ENCODE data around the gene C3orf20. TPM values are rescaled to one million over a fixed set of nuclear protein-coding genes. Genes with fewer than 3 reads are reported as not detected.

The C3orf20 gene
- total RNA-seq, 1 experiment from 2014 or later: not detected

- Histone ChIP-seq H3K79me2 (ENCODE audit: low read length) (no peaks in the 10 kb centered on the region), H2AFZ (ENCODE audit: low read length) (no peak overlapping the region), H3K4me2 (ENCODE audit: low read depth, low read length, poor library complexity, severe bottlenecking) (no peak overlapping the region), H3K27me3 (ENCODE audit: low read length) (no peaks in the 10 kb centered on the region), H3K27ac (ENCODE audit: low read length) (no peak overlapping the region), H3K4me3 (ENCODE audit: low read length) (no peak overlapping the region), H4K20me1 (ENCODE audit: insufficient read depth, low read depth, low read length) (no peaks in the 10 kb centered on the region), H3K9ac (ENCODE audit: low read length) (no peak overlapping the region), H3K9me2 (replicated peaks; ENCODE audit: insufficient read depth, low read length) (no peaks in the 10 kb centered on the region), H3K36me3 (ENCODE audit: insufficient read depth, low read length) (no peaks in the 10 kb centered on the region), H3K4me1 (ENCODE audit: low read length) (no peaks in the 10 kb centered on the region), H3K9me3 (ENCODE audit: low read length) (no peaks in the 10 kb centered on the region)
- DNase-seq: no peak
Measured at GRCh38 chr3:14758297-14758696, 83.4 kb downstream of the C3orf20 start.

- Histone ChIP-seq H3K4me2 (ENCODE audit: low read depth, low read length, poor library complexity, severe bottlenecking) (no peak overlapping the region), H3K27ac (ENCODE audit: low read length) (no peak overlapping the region), H4K20me1 (ENCODE audit: insufficient read depth, low read depth, low read length) (no peaks in the 10 kb centered on the region), H3K27me3 (ENCODE audit: low read length) (no peaks in the 10 kb centered on the region), H2AFZ (ENCODE audit: low read length) (no peak overlapping the region), H3K9me3 (ENCODE audit: low read length) (no peaks in the 10 kb centered on the region), H3K9me2 (replicated peaks; ENCODE audit: insufficient read depth, low read length) (no peaks in the 10 kb centered on the region), H3K9ac (ENCODE audit: low read length) (no peak overlapping the region), H3K4me3 (ENCODE audit: low read length) (no peak overlapping the region), H3K79me2 (ENCODE audit: low read length) (no peaks in the 10 kb centered on the region), H3K36me3 (ENCODE audit: insufficient read depth, low read length) (no peaks in the 10 kb centered on the region), H3K4me1 (ENCODE audit: low read length) (no peaks in the 10 kb centered on the region)
- no peak for DNase-seq
Measured at GRCh38 chr3:14758959-14759358, 84.0 kb downstream of the C3orf20 start.

GRCh38 chr3:14760185-14760584 is 85.2 kb downstream of the C3orf20 start:
- H3K79me2 ChIP-seq (ENCODE audit: low read length): no peaks in the 10 kb centered on the region
- H3K4me3 ChIP-seq (ENCODE audit: low read length): no peak overlapping the region
- H3K9me2 ChIP-seq (replicated peaks; ENCODE audit: insufficient read depth, low read length): no peaks in the 10 kb centered on the region
- H3K27me3 ChIP-seq (ENCODE audit: low read length): no peaks in the 10 kb centered on the region
- no peaks in the 10 kb centered on the region for H3K36me3 ChIP-seq (ENCODE audit: insufficient read depth, low read length)
- no peaks in the 10 kb centered on the region for H3K4me1 ChIP-seq (ENCODE audit: low read length)
- no peaks in the 10 kb centered on the region for H4K20me1 ChIP-seq (ENCODE audit: insufficient read depth, low read depth, low read length)
- H3K9me3 ChIP-seq (ENCODE audit: low read length): no peaks in the 10 kb centered on the region
- H3K4me2 ChIP-seq (ENCODE audit: low read depth, low read length, poor library complexity, severe bottlenecking): no peak overlapping the region
- H3K27ac ChIP-seq (ENCODE audit: low read length): no peak overlapping the region
- no peak overlapping the region for H3K9ac ChIP-seq (ENCODE audit: low read length)
- no peak overlapping the region for H2AFZ ChIP-seq (ENCODE audit: low read length)
- no peak for DNase-seq

- Histone ChIP-seq H3K27ac (ENCODE audit: low read length) (no peak overlapping the region), H3K9me2 (replicated peaks; ENCODE audit: insufficient read depth, low read length) (no peaks in the 10 kb centered on the region), H3K4me2 (ENCODE audit: low read depth, low read length, poor library complexity, severe bottlenecking) (no peak overlapping the region), H3K36me3 (ENCODE audit: insufficient read depth, low read length) (no peaks in the 10 kb centered on the region), H3K79me2 (ENCODE audit: low read length) (no peaks in the 10 kb centered on the region), H3K9ac (ENCODE audit: low read length) (no peak overlapping the region), H3K4me1 (ENCODE audit: low read length) (no peaks in the 10 kb centered on the region), H2AFZ (ENCODE audit: low read length) (no peak overlapping the region), H3K27me3 (ENCODE audit: low read length) (no peaks in the 10 kb centered on the region), H3K9me3 (ENCODE audit: low read length) (no peaks in the 10 kb centered on the region), H4K20me1 (ENCODE audit: insufficient read depth, low read depth, low read length) (no peaks in the 10 kb centered on the region), H3K4me3 (ENCODE audit: low read length) (no peak overlapping the region)
- no peak for DNase-seq
Measured at GRCh38 chr3:14761121-14761672, 86.3 kb downstream of the C3orf20 start.

- no peak for DNase-seq
- Histone ChIP-seq H3K4me3 (ENCODE audit: low read length) (no peak overlapping the region), H3K4me1 (ENCODE audit: low read length) (no peaks in the 10 kb centered on the region), H3K9me2 (replicated peaks; ENCODE audit: insufficient read depth, low read length) (no peaks in the 10 kb centered on the region), H3K79me2 (ENCODE audit: low read length) (no peaks in the 10 kb centered on the region), H3K9ac (ENCODE audit: low read length) (no peak overlapping the region), H4K20me1 (ENCODE audit: insufficient read depth, low read depth, low read length) (no peaks in the 10 kb centered on the region), H3K27me3 (ENCODE audit: low read length) (no peaks in the 10 kb centered on the region), H3K27ac (ENCODE audit: low read length) (no peak overlapping the region), H3K4me2 (ENCODE audit: low read depth, low read length, poor library complexity, severe bottlenecking) (no peak overlapping the region), H3K36me3 (ENCODE audit: insufficient read depth, low read length) (no peaks in the 10 kb centered on the region), H3K9me3 (ENCODE audit: low read length) (no peaks in the 10 kb centered on the region), H2AFZ (ENCODE audit: low read length) (no peak overlapping the region)
Measured at GRCh38 chr3:14761866-14762265, 86.9 kb downstream of the C3orf20 start.

- Histone ChIP-seq H3K4me3 (ENCODE audit: low read length) (no peak overlapping the region), H3K9ac (ENCODE audit: low read length) (no peak overlapping the region), H4K20me1 (ENCODE audit: insufficient read depth, low read depth, low read length) (no peaks in the 10 kb centered on the region), H3K9me3 (ENCODE audit: low read length) (no peaks in the 10 kb centered on the region), H3K4me2 (ENCODE audit: low read depth, low read length, poor library complexity, severe bottlenecking) (no peak overlapping the region), H3K4me1 (ENCODE audit: low read length) (no peaks in the 10 kb centered on the region), H3K27me3 (ENCODE audit: low read length) (no peaks in the 10 kb centered on the region), H3K9me2 (replicated peaks; ENCODE audit: insufficient read depth, low read length) (no peaks in the 10 kb centered on the region), H3K79me2 (ENCODE audit: low read length) (no peaks in the 10 kb centered on the region), H3K27ac (ENCODE audit: low read length) (no peak overlapping the region), H3K36me3 (ENCODE audit: insufficient read depth, low read length) (no peaks in the 10 kb centered on the region), H2AFZ (ENCODE audit: low read length) (no peak overlapping the region)
- DNase-seq: no peak
Measured at GRCh38 chr3:14762701-14763100, 87.8 kb downstream of the C3orf20 start.

- Histone ChIP-seq H3K27ac (ENCODE audit: low read length) (no peak overlapping the region), H3K9me2 (replicated peaks; ENCODE audit: insufficient read depth, low read length) (no peaks in the 10 kb centered on the region), H3K27me3 (ENCODE audit: low read length) (no peaks in the 10 kb centered on the region), H3K4me1 (ENCODE audit: low read length) (no peaks in the 10 kb centered on the region), H3K36me3 (ENCODE audit: insufficient read depth, low read length) (no peaks in the 10 kb centered on the region), H4K20me1 (ENCODE audit: insufficient read depth, low read depth, low read length) (no peaks in the 10 kb centered on the region), H3K79me2 (ENCODE audit: low read length) (no peaks in the 10 kb centered on the region), H3K9me3 (ENCODE audit: low read length) (no peaks in the 10 kb centered on the region), H3K9ac (ENCODE audit: low read length) (no peak overlapping the region), H3K4me2 (ENCODE audit: low read depth, low read length, poor library complexity, severe bottlenecking) (no peak overlapping the region), H2AFZ (ENCODE audit: low read length) (no peak overlapping the region), H3K4me3 (ENCODE audit: low read length) (no peak overlapping the region)
- no peak for DNase-seq
Measured at GRCh38 chr3:14764331-14765059, 89.6 kb downstream of the C3orf20 start.

GRCh38 chr3:14765060-14765400 is 90.1 kb downstream of the C3orf20 start:
- no peak overlapping the region for H3K4me2 ChIP-seq (ENCODE audit: low read depth, low read length, poor library complexity, severe bottlenecking)
- H3K27ac ChIP-seq (ENCODE audit: low read length): no peak overlapping the region
- H2AFZ ChIP-seq (ENCODE audit: low read length): no peak overlapping the region
- H3K9me3 ChIP-seq (ENCODE audit: low read length): no peaks in the 10 kb centered on the region
- no peak for DNase-seq
- H4K20me1 ChIP-seq (ENCODE audit: insufficient read depth, low read depth, low read length): no peaks in the 10 kb centered on the region
- H3K9ac ChIP-seq (ENCODE audit: low read length): no peak overlapping the region
- no peaks in the 10 kb centered on the region for H3K9me2 ChIP-seq (replicated peaks; ENCODE audit: insufficient read depth, low read length)
- no peaks in the 10 kb centered on the region for H3K36me3 ChIP-seq (ENCODE audit: insufficient read depth, low read length)
- no peaks in the 10 kb centered on the region for H3K4me1 ChIP-seq (ENCODE audit: low read length)
- no peak overlapping the region for H3K4me3 ChIP-seq (ENCODE audit: low read length)
- no peaks in the 10 kb centered on the region for H3K79me2 ChIP-seq (ENCODE audit: low read length)
- H3K27me3 ChIP-seq (ENCODE audit: low read length): no peaks in the 10 kb centered on the region

Measured in Karpas-422 (cell line).